HG03108 (cell line): ENCODE data around the gene ZNF407.

Source experiments
- ATAC-seq: cut with Tn5 transposase; IDR thresholded peaks from one replicate; pipeline ENCODE4 v1.9.1; 2021; ENCODE audit warnings: moderate library complexity; ENCODE audit not compliant: unreplicated experiment

ZNF407 gene

DNA sequence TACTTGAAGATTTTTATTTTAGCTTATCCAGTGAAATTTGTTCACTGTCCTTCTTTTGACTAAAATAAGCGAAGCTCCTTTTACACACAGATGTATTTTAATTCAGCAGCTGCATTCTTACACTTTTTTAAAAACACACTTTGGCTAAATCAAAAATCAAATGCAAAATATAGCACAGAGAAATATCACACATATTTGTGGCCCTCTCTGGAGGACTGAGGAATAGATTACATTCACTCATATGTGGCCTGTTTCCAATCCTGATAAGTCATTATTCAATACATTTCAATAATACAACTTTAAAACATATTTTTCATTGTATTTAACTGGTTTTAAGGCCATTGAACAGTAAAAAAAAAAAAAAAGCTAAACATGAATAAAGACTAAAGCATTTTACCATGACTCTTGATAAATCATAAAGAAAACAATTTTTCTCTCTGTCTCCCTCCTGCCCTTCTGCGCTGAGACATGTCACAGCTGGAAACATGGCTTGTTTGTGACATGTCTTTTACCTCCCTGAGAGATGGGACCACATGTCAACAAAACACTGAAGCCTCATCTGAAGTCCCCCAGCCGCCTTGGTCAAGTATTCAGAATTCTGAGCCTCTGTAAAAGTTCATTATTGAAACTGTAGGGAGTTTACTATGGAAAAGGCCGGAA, 221.0 kb downstream of the ZNF407 start:
- ATAC-seq, result no peak

DNA sequence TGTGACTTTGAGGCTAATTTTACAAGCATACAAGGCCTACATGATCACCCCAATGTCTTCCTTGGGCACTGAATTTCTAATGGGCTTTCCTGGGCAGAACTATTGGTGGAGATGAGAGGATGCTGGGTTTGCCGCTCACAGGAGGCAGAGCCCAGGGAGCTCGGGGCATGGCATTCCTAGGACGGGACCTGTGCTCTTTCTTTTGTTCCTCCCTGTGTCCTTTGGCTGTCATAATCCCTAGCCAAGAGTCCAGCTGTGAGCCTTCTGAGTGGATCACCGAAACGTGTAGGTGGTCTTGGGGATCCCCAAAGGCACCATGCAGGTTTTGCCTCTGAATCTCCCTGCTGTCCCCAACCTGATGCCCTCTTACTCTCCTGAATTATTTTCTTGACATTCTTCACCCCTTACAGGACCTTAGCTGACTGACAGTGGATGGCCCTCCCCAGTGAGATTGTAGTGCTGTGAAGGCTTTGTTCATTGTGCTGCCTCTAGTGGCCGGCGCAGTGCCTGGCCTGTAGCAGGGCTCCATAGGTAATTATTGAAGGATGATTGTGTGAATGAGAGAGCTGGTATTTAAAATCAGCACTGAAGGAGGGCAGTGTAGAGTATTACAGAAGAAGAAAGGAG, 221.9 kb downstream of the ZNF407 start:
- ATAC-seq, result peak; percentile 61

- no peak for ATAC-seq
These were observed 222.6 kb downstream of the ZNF407 start for GRCh38 chr18:74820160-74820780.

DNA sequence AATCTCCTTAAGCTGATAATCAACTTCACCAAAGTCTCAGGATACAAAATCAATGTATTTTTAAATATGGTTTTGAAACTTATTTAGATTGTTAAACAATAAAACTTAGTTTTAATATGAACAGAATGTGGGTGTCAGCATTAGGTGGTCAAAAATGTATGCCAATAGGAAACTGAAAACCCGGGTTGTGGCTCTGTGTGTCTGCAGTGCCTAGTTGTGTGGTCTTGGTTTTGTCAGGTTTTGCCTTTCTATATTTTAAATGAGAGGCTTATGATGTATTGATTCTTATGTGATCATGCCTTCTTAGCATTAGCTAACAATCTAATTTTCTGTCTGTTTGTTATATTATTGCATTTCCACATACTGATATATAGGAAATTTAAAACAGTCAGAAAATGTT, 227.8 kb downstream of the ZNF407 start:
- ATAC-seq, result no peak

GRCh38 chr18:74826572-74826971, 228.9 kb downstream of the ZNF407 start:
- no peak for ATAC-seq

GRCh38 chr18:74828200-74828599, 230.5 kb downstream of the ZNF407 start:
- ATAC-seq, result no peak

DNA sequence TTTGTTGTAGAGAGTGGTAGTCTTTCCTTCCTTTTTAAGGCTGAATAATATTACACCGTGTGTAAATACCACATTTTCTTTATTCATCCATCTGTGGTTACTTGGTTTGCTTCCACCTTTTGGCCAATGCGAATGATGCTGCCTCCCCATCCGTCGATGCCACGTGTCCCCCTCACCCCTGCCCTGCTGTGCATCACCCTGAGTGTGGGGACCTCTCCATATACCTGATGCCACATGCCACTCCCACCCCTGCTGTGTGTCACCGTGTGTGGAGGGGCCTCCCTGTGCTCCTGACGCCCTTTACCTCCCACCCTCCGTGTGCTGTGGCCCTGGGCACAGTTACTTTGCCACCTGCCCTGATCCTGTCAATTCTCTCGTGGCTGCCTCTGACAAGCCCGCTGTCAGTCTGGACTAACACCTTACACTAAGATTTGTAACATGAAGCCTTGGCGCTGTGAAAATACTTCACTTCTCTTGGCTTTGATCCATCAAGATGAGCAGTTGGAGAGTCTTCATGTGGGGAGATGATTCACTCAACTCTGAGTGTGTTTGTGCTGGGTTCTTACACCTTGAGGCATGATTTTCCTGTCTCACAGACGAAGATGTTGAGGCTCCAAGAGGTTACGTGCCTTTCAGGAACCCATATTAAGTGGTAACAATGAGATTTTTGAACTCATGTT, 234.0 kb downstream of the ZNF407 start:
- no peak for ATAC-seq

DNA sequence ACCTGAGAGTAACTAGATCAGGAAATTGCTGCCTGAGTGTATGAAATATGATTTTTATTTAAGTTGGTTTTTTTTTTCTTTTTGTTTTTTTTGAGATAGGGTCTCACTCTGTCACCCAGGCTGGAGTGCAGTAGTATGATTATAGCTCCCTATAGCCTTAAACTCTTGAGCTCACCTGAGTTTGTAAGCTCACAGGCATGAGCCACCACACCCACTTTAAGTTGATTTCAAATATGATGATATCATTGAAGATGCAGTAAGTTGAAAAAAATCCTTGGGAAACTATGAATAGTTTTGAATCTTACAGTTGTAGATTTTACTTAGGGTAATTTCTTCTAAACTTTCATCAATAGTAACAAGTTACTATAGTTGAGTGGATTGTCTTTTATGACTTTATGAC, 234.7 kb downstream of the ZNF407 start:
- ATAC-seq, result no peak

- ATAC-seq, result no peak
These were observed 235.3 kb downstream of the ZNF407 start for GRCh38 chr18:74832999-74833398.

DNA sequence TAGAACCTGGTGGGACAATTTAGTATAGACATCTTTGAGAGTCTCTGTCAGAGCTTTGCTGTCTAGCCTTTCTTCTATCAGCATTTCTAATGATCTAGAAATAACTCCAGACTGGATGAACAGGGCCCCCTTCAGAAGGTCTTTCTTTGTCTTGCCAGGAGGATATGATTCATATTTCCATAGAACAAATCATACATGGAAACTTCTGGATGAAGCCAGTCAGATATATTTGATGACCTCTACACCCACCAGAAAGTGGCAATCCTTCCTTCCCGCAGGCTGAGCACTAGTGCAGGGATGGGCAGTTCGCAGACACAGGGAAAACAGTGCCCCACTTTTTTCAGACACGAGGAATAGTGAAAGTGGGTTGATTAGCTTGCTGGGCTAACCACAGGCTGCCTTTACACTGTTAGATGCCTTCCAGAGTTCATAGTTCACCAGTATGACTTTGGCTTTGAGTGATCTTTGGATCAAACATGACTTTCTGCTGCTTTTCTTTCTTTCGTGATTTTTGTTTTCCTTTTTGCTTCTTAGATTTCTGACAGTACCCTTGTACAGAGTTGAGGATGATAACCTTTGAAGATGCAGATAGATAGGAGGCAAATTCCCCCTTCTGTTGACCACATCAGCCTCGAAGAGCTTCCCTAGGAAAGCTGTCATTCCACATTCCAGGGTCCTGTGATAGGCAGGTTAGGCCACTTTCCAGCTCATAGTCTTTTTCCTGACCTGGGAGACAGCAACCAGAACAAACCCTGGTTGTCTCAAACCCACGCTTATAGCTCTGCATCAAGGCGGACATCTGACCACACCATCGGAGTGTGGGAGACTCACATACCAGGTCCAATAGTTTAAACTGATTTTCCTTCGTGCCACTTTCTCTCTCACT, 237.0 kb downstream of the ZNF407 start:
- no peak for ATAC-seq

GRCh38 chr18:74836296-74837139, 238.8 kb downstream of the ZNF407 start:
- ATAC-seq, result no peak

DNA sequence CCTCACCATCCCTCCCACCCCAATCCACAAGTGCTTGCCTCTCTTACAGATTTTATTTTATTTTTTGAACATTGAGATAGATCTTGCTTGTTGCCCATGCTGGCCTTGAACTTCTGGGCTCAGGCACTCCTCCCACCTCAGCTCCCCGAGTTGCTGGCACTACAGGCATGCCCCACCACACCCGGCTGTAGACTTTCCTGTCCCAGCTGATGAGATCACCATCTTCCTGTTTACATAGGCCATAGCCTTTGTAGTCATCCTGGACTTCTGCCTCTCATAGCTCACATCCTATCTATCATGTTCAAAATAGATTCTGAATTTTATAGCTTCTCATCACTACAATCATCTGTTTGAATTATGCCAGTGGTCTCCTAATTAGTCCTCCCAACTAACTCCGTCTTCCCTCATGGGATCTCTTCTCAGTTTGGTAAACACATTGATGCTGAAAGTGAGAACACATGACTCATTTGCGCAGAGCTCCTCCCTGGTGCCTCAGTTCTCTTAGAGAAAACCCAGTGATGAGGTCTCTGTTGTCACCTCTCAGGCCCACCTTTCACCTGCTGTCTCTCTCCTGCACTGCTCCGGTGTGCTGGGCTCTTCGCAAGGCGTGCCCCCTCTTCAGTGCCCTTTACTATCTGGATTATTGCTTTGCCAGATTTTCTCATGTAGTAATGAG, 243.0 kb downstream of the ZNF407 start:
- ATAC-seq, result no peak

DNA sequence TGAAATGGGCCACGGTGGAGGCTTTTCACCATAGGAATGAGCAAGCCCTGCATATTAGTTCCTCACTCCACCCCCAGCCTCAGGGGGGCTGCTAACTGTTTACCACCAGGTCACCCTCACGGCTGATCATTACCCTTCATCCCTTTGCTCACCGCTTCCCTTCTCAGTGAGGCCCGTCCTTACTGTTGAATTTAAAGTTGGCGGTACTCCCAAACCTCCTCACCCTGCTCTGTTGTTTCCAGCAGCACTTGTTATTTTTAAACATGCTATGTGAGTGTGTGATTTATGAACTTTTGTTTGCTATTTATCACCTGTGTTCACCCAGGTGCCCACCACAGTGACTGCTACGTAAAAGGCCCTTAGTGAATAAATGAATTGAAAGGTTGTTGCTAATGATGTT, 243.6 kb downstream of the ZNF407 start:
- ATAC-seq, result no peak

- ATAC-seq, result no peak
These were observed 251.6 kb downstream of the ZNF407 start for GRCh38 chr18:74849301-74849700.

DNA sequence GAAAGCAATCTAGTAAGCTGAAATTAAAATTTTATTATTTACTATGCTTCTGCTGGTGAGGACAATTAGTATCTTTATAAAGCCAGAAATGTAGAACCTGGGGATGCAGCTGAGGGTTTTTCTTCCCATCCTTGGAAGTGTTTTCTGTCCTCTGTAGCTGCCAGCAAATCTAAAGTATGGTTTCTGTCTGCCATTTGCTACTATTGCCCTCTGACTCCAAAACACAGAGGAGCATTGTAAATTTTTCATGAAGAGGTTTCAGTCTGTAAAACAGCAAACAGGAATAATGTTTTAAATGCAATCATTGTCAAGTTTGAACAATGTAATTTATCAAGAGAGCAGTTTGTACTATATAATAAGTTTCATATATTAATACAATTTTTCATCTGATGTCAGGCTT, 258.8 kb downstream of the ZNF407 start:
- ATAC-seq, result no peak

GRCh38 chr18:74856928-74857327, 259.3 kb downstream of the ZNF407 start:
- no peak for ATAC-seq

DNA sequence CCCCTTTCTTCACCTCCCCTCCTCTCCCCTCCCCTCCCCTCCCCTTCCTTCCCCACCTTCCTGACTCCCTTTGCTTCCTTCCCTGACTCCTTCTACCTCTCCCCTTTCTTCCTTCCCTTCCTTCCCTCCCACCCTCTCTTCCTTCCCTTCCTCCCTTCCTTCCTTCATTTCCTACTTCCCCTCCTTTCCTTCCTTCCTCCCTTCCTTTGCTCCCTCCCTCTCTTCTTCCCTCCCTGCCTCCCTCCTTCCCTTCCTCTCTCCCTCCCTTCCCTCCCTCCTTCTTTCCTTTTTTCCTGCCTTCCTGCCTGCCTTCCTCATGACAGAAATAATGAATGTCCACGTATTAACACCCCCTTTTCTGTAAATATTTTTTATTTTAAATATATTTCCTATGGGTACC, 260.2 kb downstream of the ZNF407 start:
- ATAC-seq, result no peak

- no peak for ATAC-seq
These were observed 263.5 kb downstream of the ZNF407 start for GRCh38 chr18:74861154-74861553.

DNA sequence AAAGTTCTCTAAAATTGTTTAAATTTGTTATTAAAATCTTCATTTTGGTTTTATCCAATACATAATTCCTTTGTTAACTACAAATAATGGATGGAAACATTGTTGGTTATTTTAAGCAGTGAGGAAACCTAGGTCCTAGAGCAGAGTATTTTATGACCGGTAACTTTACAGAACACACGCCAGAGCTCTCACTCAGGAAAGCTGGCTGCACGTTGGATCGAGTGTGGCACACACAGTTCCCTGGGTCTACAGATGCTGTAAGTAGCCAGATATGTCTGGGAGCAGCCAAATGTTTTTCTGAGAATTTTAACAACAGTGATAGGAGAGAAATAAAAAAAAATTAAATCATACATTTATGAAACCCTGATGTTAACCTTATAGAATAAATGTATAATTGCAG, 264.4 kb downstream of the ZNF407 start:
- ATAC-seq, result no peak
